ENCODE results near the gene XG. TPM values are rescaled to one million over a fixed set of nuclear protein-coding genes. Genes with fewer than 3 reads are reported as not detected.

The XG gene
- total and polyA plus RNA-seq, 9 of the 15 experiments (the other 6 are each of a cell fraction or from before 2014, with no cell fraction given), result 0.03 to 0.12 TPM; not detected in 7

DNA sequence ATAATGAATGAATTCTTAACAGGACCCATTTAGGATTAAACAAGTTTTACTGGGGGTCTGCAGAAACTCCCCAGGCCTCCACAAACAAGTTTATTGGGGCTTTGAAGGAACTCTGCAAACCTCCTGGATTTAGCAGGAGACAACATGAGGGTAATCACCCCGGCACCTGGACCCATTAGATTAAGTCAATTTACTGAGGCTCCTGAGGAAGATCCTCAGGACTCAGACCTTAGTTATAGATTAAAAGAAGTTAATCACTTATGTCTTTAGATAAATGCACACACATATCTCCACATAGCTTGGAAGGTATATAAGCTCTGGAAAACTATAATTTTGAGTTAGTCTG is 29.4 kb downstream of the XG start (continued):
- TF ChIP-seq, protein P1, sequence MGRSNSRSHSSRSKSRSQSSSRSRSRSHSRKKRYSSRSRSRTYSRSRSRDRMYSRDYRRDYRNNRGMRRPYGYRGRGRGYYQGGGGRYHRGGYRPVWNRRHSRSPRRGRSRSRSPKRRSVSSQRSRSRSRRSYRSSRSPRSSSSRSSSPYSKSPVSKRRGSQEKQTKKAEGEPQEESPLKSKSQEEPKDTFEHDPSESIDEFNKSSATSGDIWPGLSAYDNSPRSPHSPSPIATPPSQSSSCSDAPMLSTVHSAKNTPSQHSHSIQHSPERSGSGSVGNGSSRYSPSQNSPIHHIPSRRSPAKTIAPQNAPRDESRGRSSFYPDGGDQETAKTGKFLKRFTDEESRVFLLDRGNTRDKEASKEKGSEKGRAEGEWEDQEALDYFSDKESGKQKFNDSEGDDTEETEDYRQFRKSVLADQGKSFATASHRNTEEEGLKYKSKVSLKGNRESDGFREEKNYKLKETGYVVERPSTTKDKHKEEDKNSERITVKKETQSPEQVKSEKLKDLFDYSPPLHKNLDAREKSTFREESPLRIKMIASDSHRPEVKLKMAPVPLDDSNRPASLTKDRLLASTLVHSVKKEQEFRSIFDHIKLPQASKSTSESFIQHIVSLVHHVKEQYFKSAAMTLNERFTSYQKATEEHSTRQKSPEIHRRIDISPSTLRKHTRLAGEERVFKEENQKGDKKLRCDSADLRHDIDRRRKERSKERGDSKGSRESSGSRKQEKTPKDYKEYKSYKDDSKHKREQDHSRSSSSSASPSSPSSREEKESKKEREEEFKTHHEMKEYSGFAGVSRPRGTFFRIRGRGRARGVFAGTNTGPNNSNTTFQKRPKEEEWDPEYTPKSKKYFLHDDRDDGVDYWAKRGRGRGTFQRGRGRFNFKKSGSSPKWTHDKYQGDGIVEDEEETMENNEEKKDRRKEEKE (IDR thresholded peaks at IDR 0.05; ENCODE audit: borderline replicate concordance in 1 of 2, control insufficient read depth in 1 of 2, low read depth in 2 of 2, low read length in 1 of 2), result no peak
- TF ChIP-seq KDM5B (IDR thresholded peaks at IDR 0.05; ENCODE audit: insufficient replicate concordance, low read depth, low read length) (no peak), SETDB1 (IDR thresholded peaks at IDR 0.05; ENCODE audit: low read length) (no peak), FOXJ3 (CRISPR knock-in tag; IDR thresholded peaks at IDR 0.05) (no peak), MEF2A (IDR thresholded peaks at IDR 0.05; ENCODE audit: control insufficient read depth, low read depth, low read length) (no peak), CEBPG (CRISPR knock-in tag; IDR thresholded peaks at IDR 0.05) (no peak), CEBPG (tag; conservative IDR thresholded peaks at IDR 0.05 in 1 of 2, IDR thresholded peaks at IDR 0.05 in 1 of 2) (no peak), CHCHD3 (CRISPR knock-in tag; IDR thresholded peaks at IDR 0.05) (no peak), NRF1 (conservative IDR thresholded peaks at IDR 0.05 in 1 of 2, IDR thresholded peaks at IDR 0.05 in 1 of 2) (no peak), CEBPB (tag; IDR thresholded peaks at IDR 0.05) (no peak), CBX5 (IDR thresholded peaks at IDR 0.05; ENCODE audit: borderline replicate concordance, low read depth) (no peak), RBM15 (IDR thresholded peaks at IDR 0.05; ENCODE audit: insufficient read depth, low read length) (no peak), SMAD4 (CRISPR knock-in tag; conservative IDR thresholded peaks at IDR 0.05) (no peak), MAFG (tag; conservative IDR thresholded peaks at IDR 0.05) (no peak), HMGN3 (IDR thresholded peaks at IDR 0.05; ENCODE audit: borderline replicate concordance, extremely low read depth, insufficient read length, low read depth, low read length) (no peak)
